ENCODE data around the gene DAP. TPM values are rescaled to one million over a fixed set of nuclear protein-coding genes. Genes with fewer than 3 reads are reported as not detected.

Gene DAP
- total and polyA plus RNA-seq, 2 of the 13 experiments (the other 11 are each of a cell fraction or from before 2014, with no cell fraction given): 22.0 to 57.5 TPM

GRCh38 chr5:10775646-10776045, 14.6 kb upstream of the DAP start:
- H3K27ac ChIP-seq (ENCODE audit: extremely low read length, insufficient read depth, low read length): no peak overlapping the region
- no peak overlapping the region for H3K4me3 ChIP-seq (replicated peaks in 1 of 3; ENCODE audit: insufficient read depth in 1 of 3, low read depth in 2 of 3, low read length in 3 of 3)
- H2AFZ ChIP-seq (ENCODE audit: low read length): no peak overlapping the region
- no peaks in the 10 kb centered on the region for H3K9me3 ChIP-seq (ENCODE audit: low read length)
- TF ChIP-seq PHB2 (IDR thresholded peaks at IDR 0.05; ENCODE audit: partially characterized antibody) (no peak), HNRNPK (IDR thresholded peaks at IDR 0.05; ENCODE audit: low read depth, low read length, poor library complexity, severe bottlenecking) (no peak), STAG1 (CRISPR knock-in tag; IDR thresholded peaks at IDR 0.05) (peak; percentile 56), RAD21 (CRISPR knock-in tag; IDR thresholded peaks at IDR 0.05) (no peak), ZNF331 (CRISPR knock-in tag; IDR thresholded peaks at IDR 0.05) (0 out of 2 replicates have a peak, but pooled peaks have one; percentile 26), ZIK1 (CRISPR knock-in tag; IDR thresholded peaks at IDR 0.05; ENCODE audit: borderline replicate concordance, low read depth) (no peak), ZNF33A (CRISPR knock-in tag; IDR thresholded peaks at IDR 0.05; ENCODE audit: borderline replicate concordance) (no peak), EZH2 (conservative IDR thresholded peaks at IDR 0.05; ENCODE audit: low read depth, low read length) (no peak), ZNF598 (CRISPR knock-in tag; IDR thresholded peaks at IDR 0.05; ENCODE audit: borderline replicate concordance) (no peak)
- TF ChIP-seq, protein P1, sequence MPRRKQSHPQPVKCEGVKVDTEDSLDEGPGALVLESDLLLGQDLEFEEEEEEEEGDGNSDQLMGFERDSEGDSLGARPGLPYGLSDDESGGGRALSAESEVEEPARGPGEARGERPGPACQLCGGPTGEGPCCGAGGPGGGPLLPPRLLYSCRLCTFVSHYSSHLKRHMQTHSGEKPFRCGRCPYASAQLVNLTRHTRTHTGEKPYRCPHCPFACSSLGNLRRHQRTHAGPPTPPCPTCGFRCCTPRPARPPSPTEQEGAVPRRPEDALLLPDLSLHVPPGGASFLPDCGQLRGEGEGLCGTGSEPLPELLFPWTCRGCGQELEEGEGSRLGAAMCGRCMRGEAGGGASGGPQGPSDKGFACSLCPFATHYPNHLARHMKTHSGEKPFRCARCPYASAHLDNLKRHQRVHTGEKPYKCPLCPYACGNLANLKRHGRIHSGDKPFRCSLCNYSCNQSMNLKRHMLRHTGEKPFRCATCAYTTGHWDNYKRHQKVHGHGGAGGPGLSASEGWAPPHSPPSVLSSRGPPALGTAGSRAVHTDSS (CRISPR knock-in tag; conservative IDR thresholded peaks at IDR 0.05): no peak
- TF ChIP-seq, protein P2, sequence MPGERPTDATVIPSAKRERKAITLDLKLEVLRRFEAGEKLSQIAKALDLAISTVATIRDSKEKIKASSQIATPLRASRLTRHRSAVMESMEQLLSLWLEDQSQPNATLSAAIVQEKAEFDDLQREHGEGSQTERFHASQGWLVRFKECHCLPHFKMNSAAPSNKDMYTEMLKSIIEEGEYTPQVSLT (CRISPR knock-in tag; IDR thresholded peaks at IDR 0.05; ENCODE audit: borderline replicate concordance, low read depth): no peak
- TF ChIP-seq, protein P3, sequence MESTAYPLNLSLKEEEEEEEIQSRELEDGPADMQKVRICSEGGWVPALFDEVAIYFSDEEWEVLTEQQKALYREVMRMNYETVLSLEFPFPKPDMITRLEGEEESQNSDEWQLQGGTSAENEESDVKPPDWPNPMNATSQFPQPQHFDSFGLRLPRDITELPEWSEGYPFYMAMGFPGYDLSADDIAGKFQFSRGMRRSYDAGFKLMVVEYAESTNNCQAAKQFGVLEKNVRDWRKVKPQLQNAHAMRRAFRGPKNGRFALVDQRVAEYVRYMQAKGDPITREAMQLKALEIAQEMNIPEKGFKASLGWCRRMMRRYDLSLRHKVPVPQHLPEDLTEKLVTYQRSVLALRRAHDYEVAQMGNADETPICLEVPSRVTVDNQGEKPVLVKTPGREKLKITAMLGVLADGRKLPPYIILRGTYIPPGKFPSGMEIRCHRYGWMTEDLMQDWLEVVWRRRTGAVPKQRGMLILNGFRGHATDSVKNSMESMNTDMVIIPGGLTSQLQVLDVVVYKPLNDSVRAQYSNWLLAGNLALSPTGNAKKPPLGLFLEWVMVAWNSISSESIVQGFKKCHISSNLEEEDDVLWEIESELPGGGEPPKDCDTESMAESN (CRISPR knock-in tag; conservative IDR thresholded peaks at IDR 0.05): no peak
- TF ChIP-seq, protein P4, sequence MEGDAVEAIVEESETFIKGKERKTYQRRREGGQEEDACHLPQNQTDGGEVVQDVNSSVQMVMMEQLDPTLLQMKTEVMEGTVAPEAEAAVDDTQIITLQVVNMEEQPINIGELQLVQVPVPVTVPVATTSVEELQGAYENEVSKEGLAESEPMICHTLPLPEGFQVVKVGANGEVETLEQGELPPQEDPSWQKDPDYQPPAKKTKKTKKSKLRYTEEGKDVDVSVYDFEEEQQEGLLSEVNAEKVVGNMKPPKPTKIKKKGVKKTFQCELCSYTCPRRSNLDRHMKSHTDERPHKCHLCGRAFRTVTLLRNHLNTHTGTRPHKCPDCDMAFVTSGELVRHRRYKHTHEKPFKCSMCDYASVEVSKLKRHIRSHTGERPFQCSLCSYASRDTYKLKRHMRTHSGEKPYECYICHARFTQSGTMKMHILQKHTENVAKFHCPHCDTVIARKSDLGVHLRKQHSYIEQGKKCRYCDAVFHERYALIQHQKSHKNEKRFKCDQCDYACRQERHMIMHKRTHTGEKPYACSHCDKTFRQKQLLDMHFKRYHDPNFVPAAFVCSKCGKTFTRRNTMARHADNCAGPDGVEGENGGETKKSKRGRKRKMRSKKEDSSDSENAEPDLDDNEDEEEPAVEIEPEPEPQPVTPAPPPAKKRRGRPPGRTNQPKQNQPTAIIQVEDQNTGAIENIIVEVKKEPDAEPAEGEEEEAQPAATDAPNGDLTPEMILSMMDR (CRISPR knock-in tag; IDR thresholded peaks at IDR 0.05): peak; percentile 29
- intact Hi-C loops (cut with micrococcal nuclease; ENCODE audit: unreplicated experiment): loop anchor here (2.0 kb wide), 1 partner anchor 81 kb away; no protein-coding TSS in a partner anchor
- FAIRE-seq: no peak
- no peak for DNase-seq (ENCODE audit: low spot score)
- no TSS peak for BruUV-seq (replicated peaks)
- ChIA-PET POLR2A (no interaction called here), CTCF (ENCODE audit: low intra/inter-chr PET ratio, low total read pairs) (interaction anchor here (0.8 kb wide), 1 partner anchor 74 kb away, joined by 3 read pairs; no protein-coding TSS in a partner anchor)
- H4K20me1 ChIP-seq (ENCODE audit: insufficient read depth, low read length): no peaks in the 10 kb centered on the region
- in situ Hi-C loops (cut with HindIII; ENCODE audit: extremely low pct_ligation_motif_present, low pct_unique_long_range_greater_than_20kb): no loop called here
- no peaks in the 10 kb centered on the region for H3K4me1 ChIP-seq (ENCODE audit: insufficient read depth, low read length)
- no peaks in the 10 kb centered on the region for H3K79me2 ChIP-seq (ENCODE audit: insufficient read depth, low read length)
- H3K36me3 ChIP-seq (replicated peaks in 1 of 2; ENCODE audit: control insufficient read depth in 1 of 2, insufficient read depth in 2 of 2, low read length in 2 of 2): no peaks in the 10 kb centered on the region
- H3K9ac ChIP-seq (ENCODE audit: insufficient read depth, low read depth, low read length): no peak overlapping the region
- ATAC-seq: peak; percentile 93
- WGBS (ENCODE audit: low lambda C conversion rate): 13% methylated on average over 4 of the region's 4 CpGs
- no peak overlapping the region for H3K4me2 ChIP-seq (ENCODE audit: low read depth, low read length)
- no peaks in the 10 kb centered on the region for H3K27me3 ChIP-seq (ENCODE audit: control insufficient read depth in 1 of 2, insufficient read depth in 2 of 2, low read length in 2 of 2)

All from HepG2 (cell line).